GM12878 (cell line): ENCODE measurements around the gene SH3BP5. TPM values are rescaled to one million over a fixed set of nuclear protein-coding genes. Genes with fewer than 3 reads are reported as not detected.

Experiments
- ATAC-seq: fragments of 200-7000 bp; cut with Tn5 transposase; 3 replicates; pipeline ENCODE4 v1.9.1; 2020; ENCODE audit warnings: mild to moderate bottlenecking, moderate library complexity
- BruUV-seq: library from RNA; stranded (reverse); fragments of 400-500 nt; replicated peaks from 2 replicates; lab custom pipeline; 2021; lab: Mats Ljungman, UMichigan
- CTCF ChIA-PET: fragments of 300-600 bp; sonication (Branson Sonifier 250); formaldehyde crosslinking; extraction: SDS; loops from one replicate; lab custom pipeline; 2021; ENCODE audit warnings: inconsistent platforms; lab: Yijun Ruan, JAX
- POLR2A ChIA-PET: fragments of 350-600 bp; formaldehyde crosslinking; extraction: SDS; loops from one replicate; lab custom pipeline; 2021; ENCODE audit warnings: inconsistent platforms; lab: Charles Lee
- RAD21 ChIA-PET: fragments of 300-600 bp; sonication (Branson Sonifier 250); formaldehyde crosslinking; loops from one replicate; lab custom pipeline; 2023; ENCODE audit warnings: antibody characterized with exemption; ENCODE audit not compliant: unreplicated experiment; lab: Charles Lee
- SMC1A ChIA-PET: fragments of 300-600 bp; sonication (Branson Sonifier 250); formaldehyde crosslinking; loops from one replicate; lab custom pipeline; 2023; ENCODE audit not compliant: unreplicated experiment, uncharacterized antibody; lab: Charles Lee
- DNase-seq: peaks from one replicate; pipeline ENCODE4 v3.0.0-alpha.2; 2011; ENCODE audit warnings: low read depth, low spot score
- FAIRE-seq: peaks from 3 replicates; lab custom pipeline; 2011; peaks lifted over from hg19 to GRCh38; lab: Jason Lieb, UNC
- H2AFZ ChIP-seq: 2 replicates; pipeline ENCODE4 v1.6.0; 2011; ENCODE audit warnings: low read depth, low read length, control low read depth; ENCODE audit not compliant: control insufficient read depth
- H3K27ac ChIP-seq: 2 replicates; pipeline ENCODE4 v1.5.1; 2011; ENCODE audit warnings: control low read depth; ENCODE audit not compliant: control insufficient read depth, insufficient read depth
- H3K27me3 ChIP-seq, 2 experiments: replicated peaks in 1 of 2; 2 replicates each; pipeline versions ENCODE4 v1.6.0 to v1.6.1; 2011; ENCODE audit warnings: low read length in 1 of 2; ENCODE audit not compliant: control insufficient read depth in 2 of 2, insufficient read depth in 2 of 2
- H3K36me3 ChIP-seq, 2 experiments: 2 replicates each; pipeline ENCODE4 v1.5.1; 2011; ENCODE audit warnings: low read length in 1 of 2; ENCODE audit not compliant: control insufficient read depth in 2 of 2, insufficient read depth in 2 of 2
- H3K4me1 ChIP-seq: 2 replicates; pipeline ENCODE4 v1.6.1; 2011; ENCODE audit warnings: mild to moderate bottlenecking, low read length, moderate library complexity, mixed read lengths; ENCODE audit not compliant: control insufficient read depth, insufficient read depth
- H3K4me2 ChIP-seq: 2 replicates; pipeline ENCODE4 v1.6.0; 2011; ENCODE audit warnings: control low read depth; ENCODE audit not compliant: control insufficient read depth, insufficient read depth
- H3K4me3 ChIP-seq: fragments of 200-600 bp; sonication (generic); 2 replicates; pipeline ENCODE4 v1.5.1; 2016
- H3K79me2 ChIP-seq: 2 replicates; pipeline ENCODE4 v1.6.0; 2011; ENCODE audit warnings: low read length; ENCODE audit not compliant: control insufficient read depth, insufficient read depth
- H3K9ac ChIP-seq: 2 replicates; pipeline ENCODE4 v1.8.0; 2011; ENCODE audit warnings: low read length, control low read depth, mixed read lengths; ENCODE audit not compliant: control insufficient read depth, insufficient read depth
- H3K9me3 ChIP-seq: replicated peaks from 3 replicates; pipeline ENCODE4 v1.5.1; 2011; ENCODE audit warnings: mild to moderate bottlenecking, low read length; ENCODE audit not compliant: control insufficient read depth, insufficient read depth
- H4K20me1 ChIP-seq: 2 replicates; pipeline ENCODE4 v1.6.0; 2011; ENCODE audit not compliant: control insufficient read depth, insufficient read depth
- CBX3 ChIP-seq: fragments of 200-600 bp; sonication (generic); IDR thresholded peaks from 2 replicates; pipeline ENCODE4 v1.6.1; 2016; ENCODE audit warnings: low read depth, borderline replicate concordance
- FOS ChIP-seq: IDR thresholded peaks from 3 replicates; pipeline ENCODE4 v1.6.1; 2011; ENCODE audit warnings: borderline replicate concordance; ENCODE audit not compliant: insufficient read length; ENCODE audit errors: extremely low read depth
- HDGF ChIP-seq: fragments of 450-650 bp; IDR thresholded peaks from 2 replicates; pipeline ENCODE4 v1.6.1; 2016; ENCODE audit warnings: antibody characterized with exemption
- MLLT1 ChIP-seq: fragments of 450-650 bp; IDR thresholded peaks from 2 replicates; pipeline ENCODE4 v1.6.1; 2016; ENCODE audit warnings: mild to moderate bottlenecking
- SUPT20H ChIP-seq: IDR thresholded peaks from 2 replicates; pipeline ENCODE4 v1.6.1; 2011; ENCODE audit warnings: low read depth, mild to moderate bottlenecking, low read length, moderate library complexity, borderline replicate concordance; ENCODE audit not compliant: control insufficient read depth
- ZNF24 ChIP-seq: fragments of 450-650 bp; IDR thresholded peaks from 2 replicates; pipeline ENCODE4 v1.6.1; 2017; ENCODE audit warnings: antibody characterized with exemption, mild to moderate bottlenecking
- WGBS: methylation state at CpG from one replicate; pipeline ENCODE4 v1.1.6; 2016; ENCODE audit warnings: low lambda C conversion rate; ENCODE audit not compliant: insufficient replicate concordance, insufficient coverage; ENCODE audit errors: missing lambda C conversion rate; 5-methylcytosine and 5-hydroxymethylcytosine counted together
- in situ Hi-C: fragments of 300-500 bp; cut with MboI; formaldehyde crosslinking; loops from 9 replicates; pipeline ENCODE4 v1.14.3; 2018; ENCODE audit warnings: mixed read lengths
- intact Hi-C: fragments of 100-400 bp; cut with micrococcal nuclease; formaldehyde crosslinking; loops from one replicate; pipeline ENCODE4 v1.14.2; 2022; ENCODE audit not compliant: unreplicated experiment
- polyA plus RNA-seq, 11 experiments: library from polyadenylated mRNA; depleted of rRNA in 4 of 11; unstranded in 6 of 11; stranded (reverse) in 5 of 11; fragments of >200 nt; fragmentation: Nextera tagmentation in 4 of 11; fragmentation: Illumina TruSeq in 1 of 11; extraction: Ambion mirVana in 4 of 11; extraction: Trizol in 1 of 11; gene quantifications; 1 replicate in 1 of 11; 2 replicates in 10 of 11; pipeline versions ENCODE4 v1.2.1 to v1.2.3, GENCODE V29; 2011 to 2016; ENCODE audit warnings: inconsistent platforms in 2 of 11, missing spikeins in 2 of 11, low read depth in 1 of 11
- total RNA-seq, 4 experiments: library from RNA; depleted of rRNA in 3 of 4; stranded (reverse); fragments of >200 nt in 3 of 4; fragmentation: Illumina TruSeq in 1 of 4; extraction: Trizol in 1 of 4; gene quantifications; 2 replicates each; pipeline versions ENCODE4 v1.2.1 to v1.2.3, GENCODE V29; 2013 to 2021
- TF ChIP-seq, protein P1 (sequence below): fragments of 450-650 bp; IDR thresholded peaks from 2 replicates; pipeline ENCODE4 v1.6.1; 2016; ENCODE audit warnings: mild to moderate bottlenecking, moderate library complexity, borderline replicate concordance

Gene SH3BP5
- total and polyA plus RNA-seq, 10 of the 15 experiments (the other 5 are each of a cell fraction or from before 2014, with no cell fraction given), result 14.9 to 87.5 (median 43.7) TPM

- TF ChIP-seq ZNF24, result no peak
- TF ChIP-seq HDGF, result no peak
- no peak for TF ChIP-seq SUPT20H
- TF ChIP-seq, protein P1, sequence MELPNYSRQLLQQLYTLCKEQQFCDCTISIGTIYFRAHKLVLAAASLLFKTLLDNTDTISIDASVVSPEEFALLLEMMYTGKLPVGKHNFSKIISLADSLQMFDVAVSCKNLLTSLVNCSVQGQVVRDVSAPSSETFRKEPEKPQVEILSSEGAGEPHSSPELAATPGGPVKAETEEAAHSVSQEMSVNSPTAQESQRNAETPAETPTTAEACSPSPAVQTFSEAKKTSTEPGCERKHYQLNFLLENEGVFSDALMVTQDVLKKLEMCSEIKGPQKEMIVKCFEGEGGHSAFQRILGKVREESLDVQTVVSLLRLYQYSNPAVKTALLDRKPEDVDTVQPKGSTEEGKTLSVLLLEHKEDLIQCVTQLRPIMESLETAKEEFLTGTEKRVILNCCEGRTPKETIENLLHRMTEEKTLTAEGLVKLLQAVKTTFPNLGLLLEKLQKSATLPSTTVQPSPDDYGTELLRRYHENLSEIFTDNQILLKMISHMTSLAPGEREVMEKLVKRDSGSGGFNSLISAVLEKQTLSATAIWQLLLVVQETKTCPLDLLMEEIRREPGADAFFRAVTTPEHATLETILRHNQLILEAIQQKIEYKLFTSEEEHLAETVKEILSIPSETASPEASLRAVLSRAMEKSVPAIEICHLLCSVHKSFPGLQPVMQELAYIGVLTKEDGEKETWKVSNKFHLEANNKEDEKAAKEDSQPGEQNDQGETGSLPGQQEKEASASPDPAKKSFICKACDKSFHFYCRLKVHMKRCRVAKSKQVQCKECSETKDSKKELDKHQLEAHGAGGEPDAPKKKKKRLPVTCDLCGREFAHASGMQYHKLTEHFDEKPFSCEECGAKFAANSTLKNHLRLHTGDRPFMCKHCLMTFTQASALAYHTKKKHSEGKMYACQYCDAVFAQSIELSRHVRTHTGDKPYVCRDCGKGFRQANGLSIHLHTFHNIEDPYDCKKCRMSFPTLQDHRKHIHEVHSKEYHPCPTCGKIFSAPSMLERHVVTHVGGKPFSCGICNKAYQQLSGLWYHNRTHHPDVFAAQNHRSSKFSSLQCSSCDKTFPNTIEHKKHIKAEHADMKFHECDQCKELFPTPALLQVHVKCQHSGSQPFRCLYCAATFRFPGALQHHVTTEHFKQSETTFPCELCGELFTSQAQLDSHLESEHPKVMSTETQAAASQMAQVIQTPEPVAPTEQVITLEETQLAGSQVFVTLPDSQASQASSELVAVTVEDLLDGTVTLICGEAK, result no peak
- TF ChIP-seq MLLT1, result no peak
- TF ChIP-seq FOS, result no peak
- TF ChIP-seq CBX3, result no peak
- Histone ChIP-seq H3K36me3 (no peaks in the 10 kb centered on the region), H3K4me2 (no peak overlapping the region; the same call in 1 of the 2 replicates), H2AFZ (no peak overlapping the region; the same call in 1 of the 2 replicates), H3K4me3 (no peak overlapping the region), H3K9me3 (no peaks in the 10 kb centered on the region; the same call in 2 of the 3 replicates), H4K20me1 (no peaks in the 10 kb centered on the region), H3K27me3 (no peaks in the 10 kb centered on the region), H3K4me1 (peaks cover 9% of the 10 kb centered on the region), H3K79me2 (no peaks in the 10 kb centered on the region), H3K9ac (no peak overlapping the region), H3K27ac (no peak overlapping the region)
- 18% methylated on average over 3 of the region's 3 CpGs for WGBS
- in situ Hi-C loops, result no loop called here
- ATAC-seq, result no peak
- RAD21 ChIA-PET, result interaction anchor here (1.0 kb wide), 1 partner anchor 72 kb away, joined by 4 read pairs; no protein-coding TSS in a partner anchor
- no TSS peak for BruUV-seq
- DNase-seq, result no peak
- intact Hi-C loops, result no loop called here
- CTCF ChIA-PET, result interaction anchor here (1.0 to 4.4 kb wide), 3 partner anchors 7 to 71 kb away, joined by 3 to 39 read pairs (median 4); partner anchors contain the start of gene SH3BP5
- SMC1A ChIA-PET, result interaction anchor here (1.0 kb wide), 1 partner anchor 15 kb away, joined by 3 read pairs; no protein-coding TSS in a partner anchor
- POLR2A ChIA-PET, result interaction anchor here (0.6 kb wide), 1 partner anchor 20 kb away, joined by 6 read pairs; no protein-coding TSS in a partner anchor
- FAIRE-seq, result no peak
These were observed 7.4 kb upstream of the SH3BP5 start for GRCh38 chr3:15339786-15340215.
